Muscle of leg (tissue), 11 donors: ENCODE measurements around the gene MT1H. TPM values are rescaled to one million over a fixed set of nuclear protein-coding genes. Genes with fewer than 3 reads are reported as not detected.
A peak's percentile ranks its signal among the peaks of the same experiment; 100 is the strongest.

Experiments used
- DNase-seq: peaks from one replicate; pipeline ENCODE4 v3.0.0; 2013
- H3K27ac ChIP-seq: one replicate; pipeline ENCODE4 v1.5.1; 2013; ENCODE audit warnings: mild to moderate bottlenecking, low read length, control low read depth
- H3K27me3 ChIP-seq: one replicate; pipeline ENCODE4 v1.6.1; 2013; ENCODE audit warnings: low read length; ENCODE audit not compliant: control insufficient read depth, insufficient read depth
- H3K36me3 ChIP-seq: one replicate; pipeline ENCODE4 v1.6.1; 2013; ENCODE audit warnings: low read length; ENCODE audit not compliant: control insufficient read depth, insufficient read depth
- H3K4me1 ChIP-seq: one replicate; pipeline ENCODE4 v1.6.1; 2013; ENCODE audit warnings: low read length; ENCODE audit not compliant: control insufficient read depth, insufficient read depth
- H3K4me3 ChIP-seq: one replicate; pipeline ENCODE4 v1.5.1; 2013; ENCODE audit warnings: low read length, control low read depth
- H3K9me3 ChIP-seq: replicated peaks from 2 replicates; pipeline ENCODE4 v1.6.1; 2013; ENCODE audit warnings: low read depth, low read length; ENCODE audit not compliant: control insufficient read depth
- WGBS: methylation state at CpG from one replicate; pipeline ENCODE4 v1.1.5; 2013; ENCODE audit warnings: missing lambda C conversion rate; ENCODE audit not compliant: insufficient coverage; 5-methylcytosine and 5-hydroxymethylcytosine counted together
- polyA plus RNA-seq, 8 donors: library from polyadenylated mRNA; unstranded; fragments of 120-200 nt; gene quantifications; one replicate each; pipeline versions ENCODE4 v1.2.1 to v1.2.3, GENCODE V29; 2013; ENCODE audit warnings: inconsistent platforms in 1 of 8, low replicate concordance in 1 of 8; ENCODE audit not compliant: insufficient read length in 8 of 8, insufficient read depth in 1 of 8
- total RNA-seq: library from RNA; stranded (reverse); fragments of 120-200 nt; gene quantifications from one replicate; pipeline ENCODE4 v1.2.4, GENCODE V29; 2013

The MT1H gene
- total and polyA plus RNA-seq, 9 donors = 0.40 to 8.7 (median 5.1) TPM; not detected in 4

DNA sequence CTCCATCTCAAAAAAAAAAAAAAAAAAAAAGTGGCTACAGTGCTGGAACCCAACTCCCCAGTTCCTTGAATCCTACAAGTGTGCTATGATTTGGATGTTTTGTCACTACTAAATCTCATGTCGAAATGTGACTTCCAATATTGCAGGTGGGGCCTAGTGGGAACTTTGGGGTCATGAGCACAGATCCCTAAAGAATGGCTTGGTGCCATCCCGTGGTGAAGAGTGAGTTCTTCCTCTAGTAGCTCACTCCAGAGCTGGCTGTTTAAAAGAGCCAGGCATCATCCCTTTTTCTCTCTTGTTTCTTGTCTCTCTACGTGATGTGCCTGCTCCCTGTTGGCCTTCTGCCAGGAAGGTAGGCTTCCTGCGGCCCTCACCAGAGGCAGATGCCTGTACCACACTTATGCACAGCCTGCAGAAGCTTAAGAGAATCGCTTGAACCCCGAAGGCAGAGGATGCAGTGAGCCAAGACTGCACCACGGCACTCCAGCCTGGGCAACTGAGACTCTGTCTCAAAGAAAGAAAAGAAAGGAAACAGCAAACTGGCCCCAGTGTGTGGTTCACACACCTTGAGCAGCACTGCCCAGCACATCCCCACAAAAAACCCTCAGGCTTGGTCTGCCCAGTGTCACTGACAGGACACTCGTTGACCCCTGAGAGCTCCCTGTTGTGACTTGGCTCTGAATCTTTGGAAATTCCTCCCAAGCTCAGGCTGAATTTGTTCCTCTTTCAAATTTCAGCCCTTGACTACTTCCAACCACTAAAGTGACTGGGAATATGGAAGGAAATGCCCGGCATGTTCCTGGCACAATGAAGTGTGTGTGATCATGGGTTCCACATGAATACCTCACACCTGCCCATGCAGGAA lies 40.9 kb upstream of the MT1H start:
- Histone ChIP-seq H3K4me3 (no peak overlapping the region), H3K27me3 (peaks cover 52% of the 10 kb centered on the region), H3K9me3 (no peaks in the 10 kb centered on the region), H3K27ac (no peak overlapping the region), H3K36me3 (no peaks in the 10 kb centered on the region), H3K4me1 (peaks cover 32% of the 10 kb centered on the region)
- 39% methylated on average over 4 of the region's 9 CpGs for WGBS
- no peak for DNase-seq

DNA sequence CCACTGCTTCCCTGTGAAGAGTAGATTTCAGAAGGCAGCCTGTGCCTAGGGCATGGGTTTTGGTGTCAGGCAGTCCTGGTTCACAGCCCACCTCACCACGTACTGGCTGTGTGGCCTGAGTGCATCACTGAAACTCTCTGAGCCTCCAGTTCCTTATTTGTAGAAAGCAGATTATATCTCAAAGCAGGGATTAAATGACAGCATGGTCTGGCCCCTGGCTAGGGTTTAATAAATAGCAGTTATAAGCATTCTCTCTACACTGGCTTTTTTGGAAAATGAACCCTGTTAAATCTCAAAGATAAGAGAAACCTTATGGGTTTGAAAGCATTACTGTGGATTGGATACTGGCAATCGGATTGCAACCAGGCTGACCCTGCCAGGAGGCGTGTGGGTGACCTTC lies 40.1 kb upstream of the MT1H start:
- 88% methylated on average over 3 of the region's 3 CpGs for WGBS
- no peak overlapping the region for H3K4me3 ChIP-seq
- DNase-seq = no peak
- H3K36me3 ChIP-seq = no peaks in the 10 kb centered on the region
- peaks cover 58% of the 10 kb centered on the region for H3K27me3 ChIP-seq
- peaks cover 32% of the 10 kb centered on the region for H3K4me1 ChIP-seq
- H3K27ac ChIP-seq = no peak overlapping the region
- H3K9me3 ChIP-seq = no peaks in the 10 kb centered on the region

DNA sequence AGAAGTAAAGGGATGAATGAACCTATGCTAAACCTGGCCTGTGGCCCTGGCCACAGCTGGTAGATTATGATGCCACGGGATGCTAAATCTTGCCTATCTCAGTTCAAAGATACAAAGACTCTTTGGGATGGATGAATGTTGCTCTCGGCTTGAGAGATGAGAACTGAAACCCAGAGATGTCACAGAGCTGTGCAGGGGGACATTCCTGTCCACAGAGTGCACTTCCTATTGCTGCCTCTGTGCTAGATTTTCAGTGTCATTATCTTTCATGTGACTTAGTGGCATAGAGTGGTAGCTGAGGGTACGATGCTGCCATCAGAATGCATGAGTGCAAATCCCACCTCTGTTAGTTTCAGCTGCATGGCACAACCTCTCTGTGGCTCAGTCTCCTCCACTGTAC lies 39.5 kb upstream of the MT1H start:
- Histone ChIP-seq H3K9me3 (no peaks in the 10 kb centered on the region), H3K4me1 (peaks cover 30% of the 10 kb centered on the region), H3K27me3 (peaks cover 60% of the 10 kb centered on the region), H3K27ac (no peak overlapping the region), H3K4me3 (no peak overlapping the region), H3K36me3 (no peaks in the 10 kb centered on the region)
- WGBS = 60% methylated on average over 1 of the region's 3 CpGs
- DNase-seq = no peak

DNA sequence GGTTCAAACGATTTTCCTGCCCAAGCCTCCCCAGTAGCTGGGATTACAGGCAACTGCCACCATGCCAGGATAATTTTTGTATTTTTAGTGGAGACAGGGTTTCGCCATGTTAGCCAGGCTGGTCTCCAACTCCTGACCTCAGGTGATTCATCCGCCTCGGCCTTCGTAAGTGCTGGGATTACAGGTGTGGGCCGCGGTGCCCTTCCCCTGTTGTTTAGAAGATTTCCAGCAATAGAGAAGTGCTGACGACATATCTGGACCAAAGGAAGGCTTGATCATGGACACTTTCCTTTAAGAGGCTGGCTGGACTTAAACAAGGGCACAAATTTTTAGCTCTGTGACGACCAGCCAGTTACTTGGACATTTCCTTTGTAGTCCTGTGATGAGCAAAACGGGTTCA lies 38.4 kb upstream of the MT1H start:
- WGBS = 90% methylated on average over 6 of the region's 10 CpGs
- no peak overlapping the region for H3K4me3 ChIP-seq
- no peaks in the 10 kb centered on the region for H3K36me3 ChIP-seq
- no peaks in the 10 kb centered on the region for H3K9me3 ChIP-seq
- H3K27ac ChIP-seq = no peak overlapping the region
- peaks cover 23% of the 10 kb centered on the region for H3K4me1 ChIP-seq
- peaks cover 61% of the 10 kb centered on the region for H3K27me3 ChIP-seq
- no peak for DNase-seq

DNA sequence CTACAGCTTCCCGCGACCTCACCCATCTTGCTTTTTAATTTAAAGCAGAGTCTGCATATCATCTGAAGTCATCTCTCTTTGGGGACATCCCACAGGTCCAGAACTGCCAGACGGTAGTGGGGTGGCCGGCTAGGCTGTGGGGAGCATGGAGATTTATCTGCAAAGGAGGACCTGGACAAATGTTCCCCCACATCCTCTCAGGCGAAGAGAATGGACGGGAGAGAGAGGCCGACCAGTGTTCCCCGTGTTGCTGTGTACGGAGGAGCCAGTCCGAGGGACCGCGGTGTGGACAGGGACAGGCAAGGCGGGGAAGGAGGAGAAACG lies 37.8 kb upstream of the MT1H start:
- Histone ChIP-seq H3K27ac (peak overlapping the region; percentile 2), H3K36me3 (no peaks in the 10 kb centered on the region), H3K27me3 (peaks cover 63% of the 10 kb centered on the region), H3K9me3 (no peaks in the 10 kb centered on the region), H3K4me3 (peak overlapping the region; percentile 43), H3K4me1 (peaks cover 17% of the 10 kb centered on the region)
- WGBS = 11% methylated on average over 3 of the region's 14 CpGs
- DNase-seq = no peak

DNA sequence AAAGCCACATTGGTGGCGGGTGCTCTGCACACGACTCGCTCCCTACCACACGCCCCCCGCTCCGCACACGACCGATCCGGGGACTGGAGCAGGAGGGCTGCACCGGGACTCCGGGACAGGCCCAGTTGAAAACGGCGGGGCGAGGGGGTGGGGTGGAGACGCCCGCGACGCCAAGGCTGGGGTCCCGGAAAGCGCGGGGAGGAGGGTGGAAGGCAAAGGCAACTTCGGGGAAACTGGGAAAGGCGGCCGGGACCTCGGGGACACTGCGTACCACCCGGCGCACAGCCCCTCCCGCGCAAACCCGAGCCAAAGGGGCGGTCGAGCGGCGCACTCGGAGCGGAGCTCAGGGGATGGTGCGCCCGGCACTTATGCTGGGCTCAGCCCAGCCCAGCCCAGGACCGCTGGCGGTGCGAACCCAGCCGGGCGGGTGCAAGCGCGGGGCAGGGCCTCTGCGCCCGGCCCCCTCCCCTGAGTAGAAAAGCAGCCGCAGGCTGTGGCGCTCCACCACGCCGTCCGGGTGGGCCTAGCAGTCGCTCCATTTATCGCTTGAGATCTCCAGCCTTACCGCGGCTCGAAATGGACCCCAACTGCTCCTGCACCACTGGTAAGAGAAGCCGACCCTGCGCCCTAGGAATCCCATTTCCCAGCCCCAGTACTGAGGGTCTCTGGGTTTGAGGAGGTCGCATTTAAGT lies 37.3 kb upstream of the MT1H start, which contains the start of gene MT1M:
Gene MT1M, plus strand, starts transcription at position 504 of the 692 bp plus-strand sequence. Its CDS starts 73 bp downstream, at position 577.
- Histone ChIP-seq H3K4me3 (peak within 1 kb of the TSS; percentile 43), H3K4me1 (peaks cover 17% of the 10 kb centered on the region), H3K9me3 (no peaks in the 10 kb centered on the region), H3K27me3 (peaks cover 68% of the 10 kb centered on the region), H3K27ac (peak within 1 kb of the TSS; percentile 2), H3K36me3 (no peaks in the 10 kb centered on the region)
- under 1% methylated on average over 50 of the region's 61 CpGs for WGBS
- DNase-seq = peak; percentile 67

DNA sequence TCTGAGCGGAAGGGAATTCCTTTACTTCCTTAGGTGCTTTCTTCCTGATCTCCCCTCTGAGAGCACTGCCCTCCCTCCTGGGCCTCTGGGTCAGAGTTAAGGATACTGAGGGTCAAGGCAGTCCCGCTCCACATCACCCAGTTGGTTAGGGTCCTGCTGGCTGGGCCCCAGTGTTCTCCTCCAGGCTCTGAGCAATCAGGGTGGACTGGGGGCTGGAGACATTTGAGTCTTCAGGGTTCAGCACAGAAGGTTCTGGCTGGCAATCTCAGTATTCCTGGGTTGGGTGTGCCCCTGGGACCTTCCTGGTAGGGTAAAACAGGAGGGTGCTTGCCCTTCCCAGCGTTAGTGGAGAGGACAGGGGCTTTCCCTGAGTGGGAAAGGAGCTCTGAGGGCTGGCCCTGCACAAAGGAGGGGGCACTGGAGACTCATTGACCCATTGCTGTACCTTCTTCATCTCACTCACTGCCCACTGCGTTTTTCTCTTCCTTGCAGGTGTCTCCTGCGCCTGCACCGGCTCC lies 36.7 kb upstream of the MT1H start:
- WGBS = no CpG with 5 or more reads among the region's 6 CpGs
- DNase-seq = no peak
- Histone ChIP-seq H3K27ac (no peak overlapping the region), H3K4me1 (peaks cover 19% of the 10 kb centered on the region), H3K27me3 (peaks cover 74% of the 10 kb centered on the region), H3K36me3 (no peaks in the 10 kb centered on the region), H3K4me3 (peak overlapping the region; percentile 43), H3K9me3 (no peaks in the 10 kb centered on the region)

DNA sequence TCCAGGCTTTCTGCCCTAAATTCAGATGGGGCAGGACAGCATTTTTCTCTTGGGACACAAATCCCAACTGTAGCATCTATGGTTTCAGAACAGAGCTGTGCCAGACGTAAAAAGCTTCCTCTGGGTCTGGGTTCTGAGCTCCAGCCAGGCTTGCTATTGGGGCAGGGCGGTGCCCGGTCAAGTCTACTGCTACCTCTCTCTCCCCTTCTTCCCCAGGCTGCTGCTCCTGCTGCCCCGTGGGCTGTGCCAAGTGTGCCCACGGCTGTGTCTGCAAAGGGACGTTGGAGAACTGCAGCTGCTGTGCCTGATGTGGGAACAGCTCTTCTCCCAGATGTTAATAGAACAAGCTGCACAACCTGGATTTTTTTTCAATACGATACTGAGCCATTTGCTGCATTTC lies 36.1 kb upstream of the MT1H start:
- Histone ChIP-seq H3K4me1 (peaks cover 24% of the 10 kb centered on the region), H3K27ac (no peak overlapping the region), H3K36me3 (no peaks in the 10 kb centered on the region), H3K9me3 (no peaks in the 10 kb centered on the region), H3K27me3 (peaks cover 76% of the 10 kb centered on the region), H3K4me3 (no peak overlapping the region)
- 25% methylated on average over 5 of the region's 7 CpGs for WGBS
- DNase-seq = no peak

DNA sequence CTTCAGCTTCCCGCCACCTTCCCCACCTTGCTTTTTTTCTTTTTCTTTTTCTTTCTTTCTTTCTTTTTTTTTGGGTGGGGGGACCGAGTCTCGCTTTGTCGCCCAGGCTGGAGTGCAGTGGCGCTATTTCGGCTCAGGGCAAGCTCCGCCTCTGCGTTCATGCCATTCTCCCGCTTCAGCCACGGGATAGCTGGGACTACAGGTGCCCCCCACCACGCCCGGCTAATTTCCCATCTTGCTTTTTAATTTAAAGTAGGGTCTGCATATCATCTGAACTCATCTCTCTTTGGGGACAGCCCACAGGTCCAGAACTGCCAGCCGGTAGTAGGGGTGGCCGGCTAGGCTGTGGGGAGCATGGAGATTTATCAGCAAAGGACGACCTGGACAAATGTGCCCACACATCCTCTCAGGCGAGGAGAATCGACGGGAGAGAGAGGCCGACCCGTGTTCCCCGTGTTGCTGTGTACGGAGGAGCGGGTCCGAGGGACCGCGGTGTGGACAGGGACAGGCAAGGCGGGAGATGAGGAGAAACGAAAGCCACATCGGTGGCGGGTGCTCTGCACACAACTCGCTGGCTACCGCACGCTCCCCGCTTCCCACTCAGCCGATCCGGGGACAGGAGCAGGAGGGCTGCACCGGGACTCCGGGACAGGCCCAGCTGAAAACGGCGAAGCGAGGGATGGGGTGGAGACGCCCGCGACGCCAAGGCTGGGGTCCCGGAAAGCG lies 34.7 kb upstream of the MT1H start:
- WGBS = 2% methylated on average over 35 of the region's 47 CpGs
- no peak overlapping the region for H3K4me3 ChIP-seq

More for the DNA sequence above, 34.7 kb upstream of the MT1H start:
- peaks cover 86% of the 10 kb centered on the region for H3K27me3 ChIP-seq
- no peak overlapping the region for H3K27ac ChIP-seq
- H3K9me3 ChIP-seq = no peaks in the 10 kb centered on the region
- no peak for DNase-seq
- H3K4me1 ChIP-seq = peaks cover 30% of the 10 kb centered on the region
- H3K36me3 ChIP-seq = no peaks in the 10 kb centered on the region
